ENCODE results near the gene ANKS1B. TPM values are rescaled to one million over a fixed set of nuclear protein-coding genes. Genes with fewer than 3 reads are reported as not detected.

ANKS1B gene
- total and polyA plus RNA-seq, 10 of the 15 experiments (the other 5 are each of a cell fraction or from before 2014, with no cell fraction given): 0.16 to 1.3 (median 0.82) TPM; not detected in 7

- Histone ChIP-seq H3K9me3 (replicated peaks; ENCODE audit: control insufficient read depth, insufficient read depth, low read length) (no peaks in the 10 kb centered on the region), H2AFZ (ENCODE audit: control insufficient read depth, low read depth, low read length) (no peak overlapping the region), H3K4me2 (ENCODE audit: control insufficient read depth, insufficient read depth) (no peak overlapping the region), H3K9ac (ENCODE audit: control insufficient read depth, insufficient read depth, low read length) (no peak overlapping the region), H4K20me1 (ENCODE audit: control insufficient read depth, insufficient read depth) (no peaks in the 10 kb centered on the region), H3K4me1 (ENCODE audit: control insufficient read depth, insufficient read depth, low read length) (no peaks in the 10 kb centered on the region), H3K27me3 (replicated peaks in 1 of 2; ENCODE audit: control insufficient read depth in 2 of 2, insufficient read depth in 2 of 2, low read length in 1 of 2) (no peaks in the 10 kb centered on the region), H3K27ac (ENCODE audit: control insufficient read depth, insufficient read depth) (no peak overlapping the region), H3K79me2 (ENCODE audit: control insufficient read depth, insufficient read depth, low read length) (no peaks in the 10 kb centered on the region), H3K36me3 (ENCODE audit: control insufficient read depth in 2 of 2, insufficient read depth in 2 of 2, low read length in 1 of 2) (no peaks in the 10 kb centered on the region), H3K4me3 (no peak overlapping the region)
- 30% methylated on average over 2 of the region's 2 CpGs for WGBS (ENCODE audit: insufficient coverage, insufficient replicate concordance, low lambda C conversion rate, missing lambda C conversion rate)
- intact Hi-C loops (cut with micrococcal nuclease; ENCODE audit: unreplicated experiment): no loop called here
- no peak for ATAC-seq
- TF ChIP-seq CBFB (IDR thresholded peaks at IDR 0.05; ENCODE audit: low read depth) (no peak), MEF2A (IDR thresholded peaks at IDR 0.05; ENCODE audit: insufficient read depth, low read depth, low read length) (no peak), ESRRA (IDR thresholded peaks at IDR 0.05; ENCODE audit: low read length) (no peak), IKZF1 (conservative IDR thresholded peaks at IDR 0.05) (no peak), ASH2L (IDR thresholded peaks at IDR 0.05; ENCODE audit: borderline replicate concordance, low read depth) (no peak), POU2F2 (IDR thresholded peaks at IDR 0.05; ENCODE audit: borderline replicate concordance, low read depth, low read length) (no peak), NR2C1 (IDR thresholded peaks at IDR 0.05) (no peak), NFYA (IDR thresholded peaks at IDR 0.05; ENCODE audit: borderline replicate concordance, low read depth, low read length) (no peak), STAT3 (IDR thresholded peaks at IDR 0.05; ENCODE audit: low read depth, low read length) (no peak), NRF1 (conservative IDR thresholded peaks at IDR 0.05; ENCODE audit: low read depth, low read length) (no peak), HCFC1 (IDR thresholded peaks at IDR 0.05; ENCODE audit: low read length) (no peak), CHD1 (IDR thresholded peaks at IDR 0.05; ENCODE audit: low read depth, low read length) (no peak), TBL1XR1 (IDR thresholded peaks at IDR 0.05; ENCODE audit: low read depth, low read length) (no peak), YY1 (IDR thresholded peaks at IDR 0.05; ENCODE audit: low read depth, low read length) (no peak), TARDBP (IDR thresholded peaks at IDR 0.05; ENCODE audit: borderline replicate concordance) (no peak), SMC3 (IDR thresholded peaks at IDR 0.05; ENCODE audit: borderline replicate concordance, low read length) (no peak), TCF12 (IDR thresholded peaks at IDR 0.05; ENCODE audit: low read depth, low read length) (no peak), EP300 (IDR thresholded peaks at IDR 0.05; ENCODE audit: borderline replicate concordance in 1 of 2, control insufficient read depth in 1 of 2, low read depth in 2 of 2, low read length in 2 of 2) (no peak), E2F4 (IDR thresholded peaks at IDR 0.05; ENCODE audit: low read depth, low read length) (no peak), MYB (IDR thresholded peaks at IDR 0.05; ENCODE audit: borderline replicate concordance, low read depth, low read length) (no peak)
- POLR2A ChIA-PET: no interaction called here
- no peak for FAIRE-seq
- RAD21 ChIA-PET (ENCODE audit: unreplicated experiment): no interaction called here
- SMC1A ChIA-PET (ENCODE audit: uncharacterized antibody, unreplicated experiment): interaction anchor here (1.0 to 1.1 kb wide), 2 partner anchors 10 to 205 kb away, joined by 3 read pairs; no protein-coding TSS in a partner anchor
- no TSS peak for BruUV-seq (replicated peaks)
- in situ Hi-C loops (cut with MboI): no loop called here
- no peak for DNase-seq (ENCODE audit: low read depth, low spot score)
- CTCF ChIA-PET: no interaction called here
Measured at GRCh38 chr12:99278899-99279298, 705.8 kb downstream of the ANKS1B start.
